GM21447 (cell line): ENCODE data around the gene USP10.
"Not testable (repeated sequence)": the region's sequence is repeated elsewhere in the genome, so short reads cannot be mapped to it uniquely, and the experiment has no call there.

Experiments used
- ATAC-seq: cut with Tn5 transposase; IDR thresholded peaks from one replicate; pipeline ENCODE4 v1.9.1; 2021; ENCODE audit not compliant: unreplicated experiment

USP10 gene

DNA sequence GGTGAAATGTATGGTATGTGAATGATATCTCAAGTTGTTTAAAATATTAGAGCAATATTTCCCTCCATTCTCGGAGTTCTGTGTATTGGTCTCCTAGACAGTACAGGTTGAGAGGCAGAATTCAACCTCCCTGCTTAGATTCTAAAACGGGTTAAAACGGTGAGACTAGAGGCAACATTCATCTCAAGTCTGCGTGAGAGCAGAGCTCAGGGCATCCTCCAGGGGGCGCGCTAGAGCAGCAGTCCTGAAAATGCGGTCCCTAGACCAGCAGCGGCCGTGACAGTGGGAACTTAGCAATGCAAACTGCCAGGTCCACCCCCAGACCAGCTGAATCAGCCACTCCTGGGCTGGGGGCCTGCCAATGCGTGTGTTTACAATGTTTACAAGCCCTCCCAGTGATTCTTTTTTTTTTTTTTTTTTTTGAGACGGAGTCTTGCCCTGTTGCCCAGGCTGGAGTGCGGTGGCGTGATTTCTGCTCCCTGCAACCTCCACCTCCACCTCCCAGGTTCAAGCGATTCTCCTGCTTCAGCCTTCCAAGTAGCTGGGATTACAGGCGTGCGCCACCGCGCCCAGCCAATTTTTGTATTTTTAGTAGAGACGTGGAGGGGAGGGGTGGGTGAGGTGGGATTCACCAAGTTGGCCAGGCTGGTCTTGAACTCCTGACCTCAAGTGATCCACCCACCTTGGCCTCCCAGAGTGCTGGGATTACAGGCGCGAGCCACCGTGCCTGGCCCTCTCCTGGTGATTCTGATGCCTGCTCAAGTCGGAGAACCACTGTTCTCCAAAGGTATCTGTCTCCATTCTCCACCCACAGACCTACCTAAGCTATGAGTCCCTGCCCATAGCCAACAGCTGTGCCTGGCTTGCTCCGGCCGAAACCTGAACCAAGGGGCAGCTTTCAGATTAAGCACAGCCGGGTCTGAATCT lies 27.3 kb upstream of the USP10 start:
- no peak for ATAC-seq

GRCh38 chr16:84673203-84673535 lies 26.6 kb upstream of the USP10 start:
- no peak for ATAC-seq

DNA sequence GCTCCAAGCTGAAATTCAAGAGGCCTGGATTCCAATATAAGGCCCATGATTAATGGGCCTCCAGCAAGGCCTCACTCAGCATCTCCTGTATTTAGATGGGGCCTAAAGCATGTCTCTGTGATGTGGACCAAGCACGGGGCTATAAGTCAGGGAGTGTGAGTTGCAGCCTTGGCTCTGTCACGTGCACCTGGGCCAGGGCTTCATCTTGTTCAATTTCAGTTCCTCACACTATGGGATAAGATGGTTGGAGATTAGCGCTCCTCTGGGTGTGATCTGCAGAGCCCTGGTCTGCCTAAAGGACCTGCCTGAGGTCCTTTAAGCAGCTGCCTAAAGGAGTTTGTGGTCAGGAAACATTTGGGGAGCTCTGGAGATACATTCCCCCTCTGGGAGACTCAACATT lies 26.2 kb upstream of the USP10 start:
- ATAC-seq: no peak

GRCh38 chr16:84675423-84675822 lies 24.4 kb upstream of the USP10 start:
- no peak for ATAC-seq

DNA sequence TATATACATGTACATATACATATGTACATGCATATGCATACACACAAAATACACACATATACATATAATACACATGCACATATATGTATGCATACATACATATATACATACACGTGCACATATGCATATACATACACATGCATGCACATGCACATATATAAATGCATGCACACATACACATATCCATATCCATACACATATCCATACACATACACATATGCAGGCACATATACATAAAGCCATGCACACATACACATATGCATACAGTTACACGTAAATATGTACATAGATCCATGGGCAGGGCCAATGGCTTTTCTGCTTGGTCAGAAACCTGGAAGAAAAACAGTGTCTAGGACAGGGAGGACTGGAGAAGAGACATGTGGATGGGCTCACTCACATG lies 23.9 kb upstream of the USP10 start:
- ATAC-seq: no peak

- ATAC-seq: no peak
These were observed 22.6 kb upstream of the USP10 start for GRCh38 chr16:84677017-84677803.

DNA sequence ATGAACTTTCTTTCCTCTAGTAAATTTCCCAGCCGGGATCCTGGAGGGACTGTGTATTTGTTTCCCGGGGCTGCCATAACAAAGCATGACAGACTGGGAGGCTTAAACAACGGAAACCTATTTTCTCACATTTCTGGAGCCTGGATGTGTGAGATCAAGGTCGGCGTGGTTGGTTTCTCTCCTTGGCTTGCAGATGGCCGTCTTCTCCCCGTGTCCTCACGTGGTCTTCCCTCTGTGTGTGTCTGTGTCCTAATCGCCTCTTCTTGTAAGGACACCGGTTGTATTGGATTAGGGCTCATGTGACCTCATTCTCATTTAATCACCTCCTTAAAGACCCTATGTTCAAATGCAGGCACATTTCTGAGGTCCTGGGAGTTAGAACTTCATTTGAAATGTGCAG lies 22.0 kb upstream of the USP10 start:
- ATAC-seq: no peak

DNA sequence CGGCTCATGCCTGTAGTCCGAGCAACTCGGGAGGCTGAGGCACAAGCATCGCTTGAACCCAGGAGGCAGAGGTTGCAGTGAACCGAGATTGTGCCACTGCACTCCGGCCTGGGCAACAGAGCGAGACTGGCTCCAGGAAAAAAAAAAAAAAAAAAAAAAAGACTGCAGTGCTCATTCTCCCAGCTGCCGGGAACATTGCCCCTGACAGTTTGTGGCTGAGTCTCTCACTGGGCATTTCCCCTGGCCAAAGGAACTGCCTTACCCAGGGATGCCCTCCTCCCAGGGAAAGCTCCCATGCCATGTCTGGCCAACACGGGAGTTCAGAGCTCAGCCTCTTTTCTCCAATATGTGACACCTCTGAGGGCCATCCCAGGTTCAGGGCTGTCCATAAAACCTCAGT lies 21.3 kb upstream of the USP10 start:
- ATAC-seq: no peak

GRCh38 chr16:84680165-84680842 lies 19.5 kb upstream of the USP10 start:
- no peak for ATAC-seq

GRCh38 chr16:84680843-84681629 lies 18.8 kb upstream of the USP10 start:
- ATAC-seq: no peak

DNA sequence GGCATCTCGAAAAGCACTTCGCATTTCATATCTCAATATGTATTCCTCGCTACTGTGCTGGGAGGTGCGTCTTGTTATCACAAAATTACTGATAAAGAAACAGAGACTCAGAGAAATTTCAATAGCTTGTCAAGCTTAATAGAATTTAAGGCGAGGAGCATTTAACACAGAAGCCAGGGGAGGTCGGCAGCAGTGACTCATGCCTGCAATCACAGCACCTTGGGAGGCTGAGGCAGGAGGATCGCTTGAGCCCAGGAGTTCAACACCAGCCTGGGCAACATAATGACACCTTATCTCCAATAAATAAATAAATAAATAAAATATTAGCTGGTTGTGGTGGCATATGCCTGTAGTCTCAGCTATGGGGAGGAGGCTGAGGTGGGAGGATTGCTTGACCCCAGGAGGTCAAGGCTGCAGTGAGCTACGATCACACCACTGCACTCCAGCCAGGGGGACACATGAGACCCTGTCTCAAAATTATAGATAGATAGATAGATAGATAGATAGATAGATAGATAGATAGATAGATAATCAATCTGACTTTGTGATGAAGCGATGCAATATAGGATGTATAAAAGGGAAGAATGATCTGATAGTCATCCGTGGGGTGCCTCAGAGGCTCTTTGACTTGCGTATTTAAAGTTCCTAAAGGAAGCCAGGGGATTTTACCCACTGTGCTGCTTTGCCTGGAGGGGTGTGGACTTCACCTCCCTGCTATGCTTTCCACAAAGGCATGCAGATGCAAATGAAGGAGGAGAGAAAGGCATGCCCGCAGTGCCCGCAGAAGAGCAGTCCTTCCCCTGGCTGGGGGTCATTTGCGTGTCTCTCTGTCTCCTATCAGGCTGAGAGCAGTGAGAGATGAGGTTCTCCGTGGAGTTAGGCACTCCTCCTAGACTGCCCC lies 15.9 kb upstream of the USP10 start:
- no peak for ATAC-seq

- ATAC-seq: no peak
These were observed 15.2 kb upstream of the USP10 start for GRCh38 chr16:84684592-84684965.

DNA sequence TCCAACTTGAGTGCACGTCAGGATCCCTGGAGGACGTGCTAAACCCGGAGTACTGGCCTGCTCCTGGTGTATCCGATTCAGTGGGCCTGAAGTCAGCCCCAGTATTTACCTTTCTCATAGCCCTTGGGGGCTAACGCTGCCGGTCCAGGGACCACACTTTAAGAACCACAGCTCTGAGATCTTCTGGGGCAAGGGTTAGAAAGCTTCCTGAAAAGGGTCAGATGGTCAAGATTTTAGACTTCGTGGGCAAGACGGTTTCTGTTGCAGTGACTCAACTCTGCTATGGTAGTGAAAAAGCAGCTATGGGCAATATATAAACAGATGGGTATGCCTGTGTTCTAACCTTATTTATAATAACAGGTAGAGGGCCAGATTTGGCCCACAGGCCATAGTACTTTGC lies 14.6 kb upstream of the USP10 start:
- ATAC-seq: no peak

DNA sequence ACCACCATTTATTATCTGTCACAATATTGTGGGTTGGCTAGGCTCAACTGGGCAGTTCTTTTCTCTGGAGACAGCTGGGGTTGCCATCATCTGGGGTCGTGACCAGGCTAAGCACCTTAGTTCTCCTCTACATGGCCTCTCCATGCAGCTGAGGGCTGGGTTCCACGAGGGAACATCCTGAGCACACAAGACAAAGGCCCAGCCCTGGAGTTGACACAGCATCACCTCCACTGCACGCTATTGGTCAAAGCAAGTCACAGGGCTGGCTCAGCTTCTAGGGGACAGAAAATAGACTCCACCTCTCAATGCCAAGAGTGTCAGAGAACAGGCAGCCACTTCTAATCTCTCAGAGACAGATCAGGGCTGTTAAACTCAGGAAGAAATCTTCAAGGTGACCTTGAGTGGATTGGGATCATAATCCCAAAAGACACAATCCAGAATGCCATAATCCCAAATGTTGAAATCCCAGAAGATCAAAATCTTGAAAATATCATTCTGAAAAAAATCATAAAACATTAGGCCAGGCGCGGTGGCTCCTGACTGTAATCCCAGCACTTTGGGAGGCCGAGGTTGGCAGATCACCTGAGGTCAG lies 13.0 kb upstream of the USP10 start:
- no peak for ATAC-seq

GRCh38 chr16:84687715-84688114 lies 12.1 kb upstream of the USP10 start:
- peak; percentile 95 for ATAC-seq

GRCh38 chr16:84688163-84688562 lies 11.6 kb upstream of the USP10 start:
- not testable (repeated sequence) for ATAC-seq

DNA sequence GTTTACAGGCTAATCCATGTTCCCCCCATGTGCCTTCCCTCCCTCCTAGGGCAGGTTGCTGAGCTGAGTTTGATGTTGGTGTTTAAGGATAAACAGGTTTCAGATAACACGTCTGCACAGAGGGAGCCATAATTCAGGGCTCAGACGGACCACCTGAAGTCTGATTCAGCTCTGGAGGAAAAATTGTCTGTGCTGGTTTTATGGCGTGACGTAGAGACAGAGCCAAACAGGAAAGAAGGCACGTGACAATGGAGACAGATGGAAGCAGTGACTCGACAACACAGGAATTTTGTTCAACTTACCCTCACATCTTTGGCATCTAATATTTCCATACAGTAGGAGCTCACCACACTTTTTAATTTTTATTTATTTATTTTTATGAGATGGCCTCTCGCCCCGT lies 10.7 kb upstream of the USP10 start:
- ATAC-seq: no peak

- ATAC-seq: no peak
These were observed 9.5 kb upstream of the USP10 start for GRCh38 chr16:84690088-84690819.
